ENCODE measurements around the gene CD209. TPM values are rescaled to one million over a fixed set of nuclear protein-coding genes. Genes with fewer than 3 reads are reported as not detected.
A peak's percentile ranks its signal among the peaks of the same experiment; 100 is the strongest.

CD209 gene
- total RNA-seq, 1 donor from 2014 or later = 10.6 TPM

- Histone ChIP-seq H3K27me3 (peaks cover 36% of the 10 kb centered on the region), H3K4me3 (no peak overlapping the region)
These were observed 42.1 kb upstream of the CD209 start for GRCh38 chr19:7789447-7789846.

GRCh38 chr19:7788933-7789323 lies 41.6 kb upstream of the CD209 start:
- H3K9me3 ChIP-seq = no peaks in the 10 kb centered on the region
- no peak overlapping the region for H3K4me3 ChIP-seq
- ATAC-seq (no peak), DNase-seq (no peak)
- TF ChIP-seq CTCF (IDR thresholded peaks at IDR 0.05) = no peak
- H3K36me3 ChIP-seq = no peaks in the 10 kb centered on the region
- H3K27ac ChIP-seq = no peak overlapping the region
- peaks cover 36% of the 10 kb centered on the region for H3K27me3 ChIP-seq
- intact Hi-C loops (cut with DNase I) = no loop called here
- no peaks in the 10 kb centered on the region for H3K4me1 ChIP-seq

More at GRCh38 chr19:7789447-7789846, 42.1 kb upstream of the CD209 start:
- intact Hi-C loops (cut with DNase I) = no loop called here
- no peaks in the 10 kb centered on the region for H3K4me1 ChIP-seq
- peak; percentile 45 for ATAC-seq
- no peaks in the 10 kb centered on the region for H3K9me3 ChIP-seq
- H3K27ac ChIP-seq = no peak overlapping the region
- no peaks in the 10 kb centered on the region for H3K36me3 ChIP-seq
- DNase-seq = no peak
- TF ChIP-seq CTCF (IDR thresholded peaks at IDR 0.05) = no peak

GRCh38 chr19:7788178-7788932 lies 41.0 kb upstream of the CD209 start:
- no peaks in the 10 kb centered on the region for H3K9me3 ChIP-seq
- intact Hi-C loops (cut with DNase I) = no loop called here
- no peaks in the 10 kb centered on the region for H3K4me1 ChIP-seq
- H3K27me3 ChIP-seq = peaks cover 36% of the 10 kb centered on the region
- ATAC-seq (no peak), DNase-seq (no peak)
- peak overlapping the region; percentile 30 for H3K4me3 ChIP-seq
- no peaks in the 10 kb centered on the region for H3K36me3 ChIP-seq
- no peak for TF ChIP-seq CTCF (IDR thresholded peaks at IDR 0.05)
- H3K27ac ChIP-seq = no peak overlapping the region

- peak overlapping the region; percentile 30 for H3K4me3 ChIP-seq
- TF ChIP-seq CTCF (IDR thresholded peaks at IDR 0.05) = no peak
- DNase-seq (no peak), ATAC-seq (no peak)
- H3K36me3 ChIP-seq = no peaks in the 10 kb centered on the region
- no peaks in the 10 kb centered on the region for H3K4me1 ChIP-seq
- H3K27ac ChIP-seq = no peak overlapping the region
- peaks cover 36% of the 10 kb centered on the region for H3K27me3 ChIP-seq
- H3K9me3 ChIP-seq = no peaks in the 10 kb centered on the region
- intact Hi-C loops (cut with DNase I) = no loop called here
These were observed 40.4 kb upstream of the CD209 start for GRCh38 chr19:7787602-7788177.

GRCh38 chr19:7787141-7787540 lies 39.8 kb upstream of the CD209 start:
- intact Hi-C loops (cut with DNase I) = no loop called here
- DNase-seq (no peak), ATAC-seq (no peak)
- Histone ChIP-seq H3K9me3 (no peaks in the 10 kb centered on the region), H3K4me1 (no peaks in the 10 kb centered on the region), H3K4me3 (peak overlapping the region; percentile 30), H3K27me3 (peaks cover 36% of the 10 kb centered on the region), H3K36me3 (no peaks in the 10 kb centered on the region), H3K27ac (no peak overlapping the region)
- TF ChIP-seq CTCF (IDR thresholded peaks at IDR 0.05) = no peak

Measured in upper lobe of right lung (tissue), 1 donor.